Liver (tissue), 9 donors: ENCODE results near the gene SUGP2. TPM values are rescaled to one million over a fixed set of nuclear protein-coding genes. Genes with fewer than 3 reads are reported as not detected.

Source experiments
- DNase-seq: peaks from one replicate; pipeline ENCODE4 v3.0.0-alpha.2; 2017; ENCODE audit warnings: low spot score
- H3K27ac ChIP-seq, 2 donors: one replicate each; pipeline ENCODE4 v1.7.0; 2013; ENCODE audit warnings: inconsistent platforms in 2 of 2, low read length in 2 of 2, control low read depth in 1 of 2, low read depth in 1 of 2, mild to moderate bottlenecking in 1 of 2
- H3K27me3 ChIP-seq, 4 donors: one replicate each; pipeline versions ENCODE4 v1.6.1 to v1.7.0; 2013; ENCODE audit warnings: low read length in 3 of 4, inconsistent platforms in 1 of 4, mild to moderate bottlenecking in 1 of 4, moderate library complexity in 1 of 4; ENCODE audit not compliant: control insufficient read depth in 4 of 4, insufficient read depth in 4 of 4
- H3K36me3 ChIP-seq, 4 donors: one replicate each; pipeline versions ENCODE4 v1.6.1 to v1.7.0; 2013; ENCODE audit warnings: low read length in 3 of 4, mild to moderate bottlenecking in 3 of 4, low read depth in 1 of 4, moderate library complexity in 1 of 4; ENCODE audit not compliant: control insufficient read depth in 4 of 4, insufficient read depth in 3 of 4
- H3K4me1 ChIP-seq, 4 donors: one replicate each; pipeline versions ENCODE4 v1.6.1 to v1.7.0; 2013; ENCODE audit warnings: low read length in 3 of 4, mild to moderate bottlenecking in 3 of 4, moderate library complexity in 1 of 4; ENCODE audit not compliant: control insufficient read depth in 4 of 4, insufficient read depth in 4 of 4
- H3K4me3 ChIP-seq, 3 donors: one replicate each; pipeline versions ENCODE4 v1.6.1 to v1.7.0; 2013; ENCODE audit warnings: low read length in 3 of 3, control low read depth in 1 of 3, low read depth in 1 of 3, mild to moderate bottlenecking in 1 of 3
- H3K9ac ChIP-seq, 2 donors: one replicate each; pipeline ENCODE4 v1.7.0; 2013; ENCODE audit warnings: low read length in 2 of 2, mild to moderate bottlenecking in 2 of 2, moderate library complexity in 2 of 2, control low read depth in 1 of 2, low read depth in 1 of 2
- H3K9me3 ChIP-seq, 4 donors: one replicate each; pipeline versions ENCODE4 v1.6.1 to v1.7.0; 2013; ENCODE audit warnings: low read length in 3 of 4; ENCODE audit not compliant: control insufficient read depth in 4 of 4
- CTCF ChIP-seq: fragments of 150-350 bp; IDR thresholded peaks from 2 replicates; pipeline ENCODE4 v1.5.1; 2017; ENCODE audit warnings: improper control_type of control experiment, low read depth, low read length; ENCODE audit not compliant: missing input control
- EGR1 ChIP-seq, 2 donors: IDR thresholded peaks; 2 replicates each; pipeline ENCODE4 v1.6.1; 2016 to 2018; ENCODE audit warnings: antibody characterized with exemption in 2 of 2, low read depth in 2 of 2
- FOXA1 ChIP-seq: IDR thresholded peaks from 2 replicates; pipeline ENCODE4 v1.6.1; 2016; ENCODE audit warnings: antibody characterized with exemption
- HNF4A ChIP-seq, 2 donors: conservative IDR thresholded peaks; 2 replicates each; pipeline ENCODE4 v1.6.1; 2016; ENCODE audit warnings: antibody characterized with exemption in 2 of 2, mild to moderate bottlenecking in 2 of 2
- HNF4G ChIP-seq: IDR thresholded peaks from 2 replicates; pipeline ENCODE4 v1.6.1; 2016; ENCODE audit warnings: antibody characterized with exemption
- JUND ChIP-seq, 2 donors: IDR thresholded peaks; 2 replicates each; pipeline ENCODE4 v1.6.1; 2016; ENCODE audit warnings: antibody characterized with exemption in 2 of 2
- MAX ChIP-seq: IDR thresholded peaks from 2 replicates; pipeline ENCODE4 v1.6.1; 2016; ENCODE audit warnings: antibody characterized with exemption
- NR2F2 ChIP-seq: IDR thresholded peaks from 2 replicates; pipeline ENCODE4 v1.6.1; 2016; ENCODE audit warnings: antibody characterized with exemption
- REST ChIP-seq: IDR thresholded peaks from 2 replicates; pipeline ENCODE4 v1.6.1; 2016; ENCODE audit warnings: antibody characterized with exemption, mild to moderate bottlenecking
- RXRA ChIP-seq, 2 donors: IDR thresholded peaks; 2 replicates each; pipeline ENCODE4 v1.6.1; 2017 to 2018; ENCODE audit warnings: antibody characterized with exemption in 2 of 2, mild to moderate bottlenecking in 1 of 2
- SP1 ChIP-seq: IDR thresholded peaks from 2 replicates; pipeline ENCODE4 v1.6.1; 2018; ENCODE audit warnings: antibody characterized with exemption, mild to moderate bottlenecking
- TAF1 ChIP-seq: conservative IDR thresholded peaks from 2 replicates; pipeline ENCODE4 v1.6.1; 2016; ENCODE audit warnings: antibody characterized with exemption, mild to moderate bottlenecking
- YY1 ChIP-seq: IDR thresholded peaks from 2 replicates; pipeline ENCODE4 v1.6.1; 2016; ENCODE audit warnings: antibody characterized with exemption, mild to moderate bottlenecking
- ZBTB33 ChIP-seq: IDR thresholded peaks from 2 replicates; pipeline ENCODE4 v1.6.1; 2016; ENCODE audit warnings: antibody characterized with exemption
- WGBS: extraction: QIAGEN DNeasy Blood & Tissue Kit; methylation state at CpG from one replicate; pipeline ENCODE4 v1.1.7; 2013; 5-methylcytosine and 5-hydroxymethylcytosine counted together
- polyA plus RNA-seq, 2 donors: library from polyadenylated mRNA; stranded (reverse) in 1 of 2; unstranded in 1 of 2; fragments of 200-250 nt in 1 of 2; fragments of >200 nt in 1 of 2; fragmentation: Nextera tagmentation in 1 of 2; extraction: Ambion mirVana in 1 of 2; gene quantifications; one replicate each; pipeline versions ENCODE4 v1.2.1 to v1.2.3, GENCODE V29; 2013 to 2015
- total RNA-seq, 2 donors: library from RNA; depleted of rRNA; stranded (reverse); fragments of >200 nt; gene quantifications; one replicate each; pipeline ENCODE4 v1.2.3, GENCODE V29; 2014
- donor health status: healthy.
- donor health status: healthy.
- donor health status: healthy.
- donor health status: healthy.
- donor health status: healthy.

SUGP2 gene
- total and polyA plus RNA-seq, 4 donors, result 9.6 to 29.0 (median 19.2) TPM

GRCh38 chr19:19077103-19077502 lies 43.8 kb upstream of the SUGP2 start:
- no peaks in the 10 kb centered on the region for H3K27me3 ChIP-seq
- no peaks in the 10 kb centered on the region for H3K9me3 ChIP-seq
- H3K4me3 ChIP-seq, result no peak overlapping the region
- 65% methylated on average over 7 of the region's 7 CpGs for WGBS
- H3K4me1 ChIP-seq, result peaks cover 6 to 55% (median 28%) of the 10 kb centered on the region in 4 donors
- H3K9ac ChIP-seq, result no peak overlapping the region
- peak overlapping the region; percentile 51 to 71 for H3K27ac ChIP-seq
- DNase-seq, result no peak
- peaks cover 0 to 1% (median 0%) of the 10 kb centered on the region in 4 donors for H3K36me3 ChIP-seq
- TF ChIP-seq REST (no peak), YY1 (peak; percentile 23), FOXA1 (no peak), CTCF (no peak), HNF4A (conservative IDR thresholded peaks at IDR 0.05) (peak in 1 of 2 donors; percentile 19), JUND (IDR thresholded peaks at IDR 0.05) (no peak), EGR1 (IDR thresholded peaks at IDR 0.05; ENCODE audit: low read depth in 2 of 2) (no peak), RXRA (IDR thresholded peaks at IDR 0.05) (peak; percentile 81 to 93), ZBTB33 (no peak), MAX (no peak), NR2F2 (no peak)

- H3K9ac ChIP-seq, result no peak overlapping the region
Measured at GRCh38 chr19:19076476-19076875, 43.2 kb upstream of the SUGP2 start.

More at GRCh38 chr19:19076476-19076875, 43.2 kb upstream of the SUGP2 start:
- H3K36me3 ChIP-seq, result peaks cover 0 to 1% (median 0%) of the 10 kb centered on the region in 4 donors
- TF ChIP-seq TAF1 (no peak), SP1 (no peak), MAX (no peak), HNF4G (no peak), ZBTB33 (no peak), JUND (IDR thresholded peaks at IDR 0.05) (no peak)
- DNase-seq, result no peak
- WGBS, result 94% methylated on average over 1 of the region's 1 CpG
- H3K27me3 ChIP-seq, result no peaks in the 10 kb centered on the region
- no peaks in the 10 kb centered on the region for H3K9me3 ChIP-seq
- H3K27ac ChIP-seq, result peak overlapping the region; percentile 51 to 71
- H3K4me1 ChIP-seq, result peaks cover 5 to 51% (median 27%) of the 10 kb centered on the region in 4 donors
- H3K4me3 ChIP-seq, result no peak overlapping the region
